Smooth muscle cell of the brain vasculature (primary cell): Measurements from ENCODE around the gene USP28.

Experiments
- DNase-seq: peaks from one replicate; pipeline ENCODE4 v3.0.0-alpha.2; 2012; ENCODE audit warnings: low read depth, low spot score

USP28 gene

DNA sequence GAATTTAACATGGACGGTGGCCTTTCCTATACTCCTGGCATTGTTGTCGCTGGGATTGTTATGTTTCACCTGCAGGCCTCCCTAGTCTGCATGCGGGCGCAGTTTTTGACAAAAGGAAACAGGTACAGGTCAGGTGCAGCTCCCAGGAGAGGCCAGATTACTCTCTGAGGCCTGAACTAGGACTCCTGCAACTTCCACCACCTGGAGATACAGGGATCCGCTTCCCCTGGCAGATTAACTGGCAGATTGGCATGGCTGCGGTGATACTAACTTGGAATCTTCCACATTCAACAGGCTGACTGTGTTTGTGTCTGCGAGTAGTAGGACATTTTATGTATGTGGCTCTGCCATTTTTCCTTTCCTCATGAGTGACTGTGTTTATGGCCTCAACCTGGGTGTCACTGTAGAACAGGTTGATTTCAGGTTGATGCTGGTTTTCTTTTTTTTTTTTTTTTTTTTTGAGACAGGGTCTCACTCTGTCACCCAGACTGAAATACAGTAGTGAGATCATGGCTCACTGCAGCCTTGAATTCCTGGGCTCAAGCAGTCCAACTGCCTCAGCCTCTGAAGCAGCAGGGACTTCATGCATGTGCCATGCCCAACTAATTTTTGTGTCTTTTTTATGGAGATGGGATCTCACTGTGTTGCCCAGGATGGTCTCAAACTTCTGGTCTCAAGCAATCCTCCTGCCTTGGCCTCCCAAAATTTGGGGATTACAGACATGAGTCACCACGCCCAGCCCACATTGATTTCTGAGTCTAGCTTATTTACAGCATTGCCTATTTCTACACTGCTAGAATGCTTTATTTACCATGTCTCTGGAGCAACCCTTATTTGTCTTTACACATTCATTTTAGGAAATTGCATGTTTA lies 1.7 kb upstream of the USP28 start:
- DNase-seq: no peak

DNA sequence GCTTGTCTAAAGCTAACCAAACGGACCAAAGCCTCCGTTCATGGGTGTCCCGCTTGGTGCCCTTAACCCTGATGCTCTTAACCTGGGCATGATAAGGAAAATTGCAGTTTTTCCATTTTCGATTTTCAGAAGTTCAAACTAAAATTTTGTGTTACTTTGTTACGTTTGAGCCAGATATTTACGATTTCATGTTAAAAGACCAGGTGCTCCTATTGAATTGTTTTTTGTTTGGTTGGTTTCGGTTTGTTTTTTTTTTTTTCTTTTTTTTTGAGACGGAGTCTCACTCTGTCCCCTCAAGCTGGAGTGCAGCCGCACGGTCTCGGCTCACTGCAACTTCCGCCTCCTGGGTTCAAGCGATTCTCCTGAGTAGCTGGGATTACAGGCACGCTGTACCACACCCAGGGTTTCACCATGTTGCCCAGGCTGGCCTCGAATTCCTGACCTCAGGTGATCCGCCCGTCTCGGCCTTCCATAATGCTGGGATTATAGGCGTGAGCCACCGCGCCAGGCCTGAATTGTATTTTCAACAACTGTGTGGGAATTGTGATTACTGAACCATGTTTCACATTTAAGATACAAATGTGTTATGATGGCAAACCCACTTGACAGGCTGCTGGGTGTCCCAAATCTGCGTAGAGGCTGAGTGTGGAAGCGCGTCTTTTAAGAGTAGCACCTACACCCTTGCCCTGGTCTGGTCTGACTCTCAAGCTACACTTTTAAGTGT lies 864 bp upstream of the USP28 start:
- no peak for DNase-seq

DNA sequence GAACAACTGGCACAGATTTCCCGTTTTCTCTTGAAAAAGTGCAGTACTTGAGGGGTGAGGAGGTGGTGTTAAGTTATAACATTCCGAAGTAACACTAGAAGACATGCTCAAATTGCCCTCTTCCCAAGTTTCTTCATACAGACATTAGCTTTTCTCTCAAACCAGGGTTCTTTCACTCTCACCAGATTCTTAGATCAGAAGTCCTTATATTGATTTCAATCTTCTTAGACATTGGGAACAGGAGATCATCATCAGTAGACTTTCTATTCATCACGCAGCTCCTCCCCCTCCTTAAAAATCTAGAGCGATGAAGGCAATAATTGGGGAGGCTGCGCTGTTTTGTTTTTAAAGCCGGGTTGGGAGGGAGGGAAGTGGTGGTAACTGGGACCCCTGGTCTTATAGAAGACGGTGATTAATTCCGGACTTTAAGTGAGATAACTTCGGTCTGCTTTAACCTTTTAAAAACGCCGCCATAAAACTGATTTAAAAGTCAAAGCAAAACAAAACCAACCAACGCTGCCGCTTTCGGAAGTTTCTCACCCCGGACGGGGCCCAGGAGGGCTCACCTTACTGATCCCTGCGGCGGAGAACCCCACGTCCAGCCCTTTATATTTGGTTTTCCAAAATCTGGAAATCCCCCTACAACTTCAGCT lies 665 bp downstream of the USP28 start:
- no peak for DNase-seq

DNA sequence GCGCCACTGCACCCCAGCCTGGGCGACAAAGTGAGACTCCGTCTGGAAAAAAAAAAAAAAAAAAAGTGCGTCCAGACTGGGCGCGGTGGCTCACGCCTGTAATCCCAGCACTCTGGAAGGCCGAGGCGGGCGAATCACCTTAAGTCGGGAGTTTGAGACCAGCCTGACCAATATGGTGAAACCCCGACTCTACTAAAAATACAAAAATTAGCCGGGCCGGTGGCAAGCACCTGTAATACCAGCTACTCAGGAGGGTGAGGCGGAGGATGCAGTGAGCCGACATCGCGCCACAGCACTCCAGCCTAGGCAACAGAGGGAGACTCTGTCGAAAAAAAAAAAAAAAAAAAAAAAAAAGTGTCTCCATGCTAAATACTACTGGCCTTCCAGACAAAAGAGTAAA lies 1.3 kb downstream of the USP28 start:
- DNase-seq: no peak

DNA sequence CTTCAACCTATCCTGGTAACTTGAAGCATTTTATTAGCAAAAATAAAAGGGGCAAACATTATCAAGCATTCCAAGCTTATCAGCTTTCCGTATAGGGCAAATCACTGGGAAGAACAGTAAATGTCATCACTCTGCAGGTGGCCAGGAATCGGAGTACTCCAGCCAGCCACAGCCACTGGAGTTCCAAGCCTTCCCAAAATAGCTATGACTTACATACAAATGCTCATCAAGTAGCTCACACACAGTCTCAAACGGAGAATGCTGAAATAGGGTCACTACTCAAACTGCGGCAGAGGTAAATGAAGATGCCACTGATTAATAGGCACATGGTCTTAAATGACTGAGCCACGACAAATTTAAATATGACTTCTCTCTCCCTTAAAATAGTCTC lies 2.1 kb downstream of the USP28 start:
- no peak for DNase-seq

DNA sequence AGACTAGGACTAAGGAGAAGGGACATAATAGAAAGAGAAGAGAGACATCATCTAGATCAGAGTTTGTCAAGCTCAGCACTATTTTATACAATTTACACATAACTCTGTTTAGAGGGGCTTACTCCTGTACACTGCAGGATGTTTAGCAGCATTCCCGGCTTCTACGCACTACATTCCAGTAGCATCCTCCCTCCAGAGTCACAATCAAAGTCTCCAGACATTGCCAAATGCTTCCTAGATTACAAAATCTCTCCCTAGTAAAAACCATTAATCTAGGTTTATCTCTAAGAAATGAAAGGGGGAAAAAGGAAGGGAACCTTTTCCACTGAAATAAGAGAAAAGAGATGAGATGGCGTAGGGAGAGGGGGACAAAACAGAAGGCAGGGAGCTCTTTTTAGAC lies 4.0 kb downstream of the USP28 start:
- no peak for DNase-seq

DNA sequence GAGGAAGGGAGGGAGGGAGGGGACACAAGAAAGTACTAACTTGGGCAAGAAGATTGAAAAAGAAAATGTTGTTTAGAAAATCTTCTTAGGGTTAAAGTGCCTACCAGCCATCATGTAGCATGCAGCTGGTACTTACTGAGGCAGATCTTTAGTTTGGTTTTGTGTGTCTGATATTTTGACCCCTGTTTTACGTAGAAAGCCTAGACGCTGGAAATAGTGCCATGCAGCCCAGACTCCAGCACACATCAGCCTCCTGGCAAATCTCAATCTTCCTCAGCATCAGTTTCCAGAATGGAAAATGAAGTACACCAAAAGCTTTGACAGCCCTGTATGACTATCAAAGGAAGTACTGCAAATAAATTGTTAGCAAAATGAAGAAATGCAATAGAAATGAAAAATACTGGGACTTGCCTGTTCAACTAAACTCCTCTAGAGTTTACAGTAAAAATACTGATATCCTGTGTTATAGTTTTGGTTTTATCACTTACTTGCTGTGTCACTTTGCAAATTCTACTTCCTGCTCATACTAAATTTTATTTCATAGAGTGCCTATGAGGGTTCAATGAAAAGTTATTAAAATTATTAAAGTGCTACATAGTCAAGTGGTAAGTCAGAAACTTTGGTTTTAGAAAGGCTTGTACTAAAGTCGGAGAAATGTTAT lies 7.4 kb downstream of the USP28 start:
- DNase-seq: no peak

DNA sequence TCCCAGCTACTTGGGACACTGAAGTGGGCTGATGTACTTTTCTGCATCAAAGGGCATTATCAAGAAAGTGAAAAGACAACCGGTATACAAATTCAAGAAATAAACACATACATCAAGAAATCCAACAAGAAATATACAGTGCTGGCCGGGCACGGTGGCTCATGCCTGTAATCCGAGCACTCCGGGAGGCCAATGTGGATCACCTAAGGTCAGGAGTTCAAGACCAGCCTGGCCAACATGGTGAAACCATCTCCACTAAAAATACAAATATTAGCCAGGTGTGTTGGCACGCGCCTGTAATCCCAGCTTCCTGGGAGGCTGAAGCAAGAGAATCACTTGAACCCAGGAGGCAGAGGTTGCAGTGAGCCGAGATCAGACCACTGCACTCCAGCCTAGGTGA lies 9.5 kb downstream of the USP28 start:
- no peak for DNase-seq

DNA sequence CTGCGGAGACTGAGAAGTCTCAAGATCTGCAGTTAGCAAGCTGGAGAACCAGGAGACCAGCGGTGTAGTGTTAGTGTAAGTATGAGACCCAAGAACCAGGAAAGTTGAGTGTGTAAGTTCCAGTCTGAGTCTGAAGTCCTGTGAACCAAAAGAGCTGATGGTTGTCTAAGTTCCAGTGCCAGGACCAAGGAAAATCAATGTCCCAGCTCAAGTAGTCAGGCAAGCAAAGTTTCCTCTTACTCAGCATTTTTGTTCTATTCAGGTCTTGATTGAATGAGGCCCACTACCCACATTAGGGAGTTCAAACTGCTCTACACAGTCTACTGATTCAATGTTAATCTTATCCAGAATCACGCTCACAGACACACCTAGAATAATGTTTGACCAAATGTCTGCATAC lies 11.0 kb downstream of the USP28 start:
- DNase-seq: no peak

DNA sequence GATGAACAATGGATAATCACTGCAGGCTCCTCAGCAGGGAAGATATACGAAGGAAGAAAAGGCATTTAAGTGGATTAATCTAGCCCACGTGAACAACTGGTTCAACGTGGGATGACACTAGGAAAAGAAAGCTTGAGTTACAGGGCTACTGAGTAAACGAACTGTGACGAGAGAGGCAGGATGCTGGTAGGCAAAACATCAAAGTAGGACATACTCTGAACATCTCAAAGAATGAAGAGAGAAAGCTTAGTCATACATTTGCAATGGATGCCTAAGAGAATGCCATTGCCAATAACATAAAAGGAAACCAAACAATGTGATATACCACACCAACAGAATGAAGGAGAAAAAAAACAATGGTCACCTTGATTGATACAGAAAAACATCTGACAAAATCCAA lies 12.9 kb downstream of the USP28 start:
- DNase-seq: no peak

DNA sequence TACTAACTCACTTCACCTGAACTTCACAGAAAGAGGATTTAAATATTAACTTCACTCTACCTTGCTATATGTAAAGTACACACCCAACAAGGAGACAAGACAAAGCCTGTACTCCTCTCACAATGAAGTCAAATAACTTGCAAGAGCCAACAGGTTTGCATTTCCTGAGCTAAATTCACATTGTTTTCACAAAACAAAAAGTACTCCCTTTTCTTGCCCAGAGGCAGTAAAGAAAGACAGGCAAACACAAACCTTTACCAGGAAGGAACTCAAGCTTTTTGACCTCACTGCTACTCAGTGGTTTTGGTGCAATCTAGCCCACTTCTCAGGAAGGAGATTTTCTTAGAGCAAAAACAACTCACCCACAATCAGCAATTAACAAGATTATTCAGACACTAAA lies 15.7 kb downstream of the USP28 start:
- DNase-seq: no peak

DNA sequence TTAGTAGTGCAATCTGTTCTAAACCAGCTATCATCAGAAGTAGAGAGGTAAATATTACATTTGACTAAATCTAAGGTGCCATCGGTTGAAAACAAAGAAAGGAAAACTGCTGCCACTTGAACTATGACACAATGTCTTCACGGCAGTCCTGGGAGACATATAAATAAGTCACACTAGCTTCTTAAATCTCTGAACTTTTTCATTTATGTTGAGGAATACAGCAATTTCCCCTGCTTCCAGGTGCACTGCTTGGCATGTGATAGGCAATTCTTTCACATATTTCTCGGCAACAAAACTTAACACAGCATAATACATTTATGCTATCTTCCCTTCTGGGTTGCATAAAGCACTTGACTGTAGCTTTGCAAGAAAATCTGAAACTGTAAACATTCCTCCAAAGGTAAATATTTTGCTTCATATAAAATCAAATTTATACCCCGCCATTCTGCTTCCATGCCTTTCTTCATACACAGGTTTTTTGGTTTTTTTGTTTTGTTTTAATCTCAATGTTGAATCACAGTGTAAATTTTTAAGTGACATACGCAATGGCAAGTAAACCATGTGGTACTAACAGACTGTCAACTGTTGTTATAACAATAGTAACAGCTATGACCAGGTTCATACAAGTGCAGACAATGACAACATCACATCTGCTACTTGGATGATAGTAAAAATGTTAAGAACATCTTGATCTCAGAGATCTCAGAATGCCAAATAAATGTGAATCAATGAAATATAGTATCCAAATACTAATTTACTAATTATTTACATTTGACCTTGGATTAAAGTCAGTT lies 18.2 kb downstream of the USP28 start:
- no peak for DNase-seq

DNA sequence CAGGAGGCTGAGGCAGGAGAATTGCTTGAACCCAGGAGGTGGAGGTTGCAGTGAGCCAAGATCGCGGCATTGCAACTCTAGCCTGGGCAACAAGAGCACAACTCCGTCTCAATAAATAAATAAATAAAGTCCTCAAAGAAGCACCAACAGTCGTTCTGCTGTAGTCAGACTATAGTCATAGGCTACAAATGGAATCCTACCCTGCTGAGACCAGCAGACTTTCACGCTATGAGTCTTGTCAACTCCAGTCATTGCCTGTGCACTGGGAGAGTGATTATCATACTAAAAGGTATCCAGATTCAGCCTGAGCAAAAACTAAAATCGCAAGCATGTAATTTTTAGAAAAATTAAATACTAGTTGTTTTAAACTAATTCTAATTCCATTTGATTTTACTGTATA lies 19.6 kb downstream of the USP28 start:
- DNase-seq: no peak

DNA sequence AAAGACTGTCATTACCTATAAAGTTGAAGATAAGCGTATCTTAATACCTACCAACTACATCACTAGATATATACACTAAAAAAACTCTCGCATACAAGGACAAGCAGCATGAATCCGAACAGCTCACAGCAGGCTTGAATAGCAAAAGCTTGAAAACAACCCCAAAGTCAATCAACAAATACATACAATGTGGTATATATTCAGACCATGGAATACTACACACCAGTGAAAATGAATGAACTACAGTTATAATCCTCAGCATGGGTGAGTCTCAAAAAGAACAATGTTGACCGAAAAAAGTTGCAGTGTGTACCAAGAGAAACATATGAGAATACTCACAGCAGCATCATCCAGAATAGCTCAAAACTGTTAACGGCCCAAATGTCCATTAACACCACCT lies 25.2 kb downstream of the USP28 start:
- DNase-seq: no peak

DNA sequence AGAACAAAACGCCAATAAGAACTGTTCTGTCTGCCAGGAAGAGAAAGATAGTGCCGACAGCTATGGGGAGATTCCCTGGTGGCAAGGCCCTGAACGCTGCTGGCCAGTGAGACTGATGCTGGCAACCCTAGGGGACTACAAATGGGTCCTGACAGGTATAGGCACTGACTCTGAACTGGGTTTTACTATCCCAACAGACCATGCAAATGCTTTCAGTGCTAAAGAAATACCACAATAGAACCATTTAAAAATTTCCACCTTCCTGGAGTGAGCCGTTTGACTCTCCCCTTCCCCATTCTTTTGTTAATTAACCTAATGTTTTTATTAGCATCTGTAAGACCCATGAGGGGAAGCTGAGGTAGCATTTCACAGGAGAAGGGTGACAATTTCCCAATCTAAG lies 25.7 kb downstream of the USP28 start:
- no peak for DNase-seq

DNA sequence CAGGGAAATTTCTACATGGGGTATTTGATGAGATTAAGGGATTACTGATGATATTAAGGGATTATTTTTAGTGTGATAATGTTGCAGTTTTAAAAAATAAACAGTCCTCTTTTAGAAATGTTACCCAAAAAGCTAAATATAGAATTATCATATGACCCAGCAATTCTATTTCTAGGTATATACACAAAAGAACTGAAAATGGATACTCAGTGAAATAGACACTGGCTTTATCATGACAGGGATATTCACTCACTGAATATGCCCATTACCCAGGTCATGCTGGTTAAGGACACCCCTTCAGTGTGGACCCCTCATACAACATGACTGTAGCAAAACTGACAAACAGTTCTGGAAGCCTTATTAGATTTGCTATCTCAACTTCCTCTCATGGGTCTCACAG lies 27.8 kb downstream of the USP28 start:
- DNase-seq: no peak

DNA sequence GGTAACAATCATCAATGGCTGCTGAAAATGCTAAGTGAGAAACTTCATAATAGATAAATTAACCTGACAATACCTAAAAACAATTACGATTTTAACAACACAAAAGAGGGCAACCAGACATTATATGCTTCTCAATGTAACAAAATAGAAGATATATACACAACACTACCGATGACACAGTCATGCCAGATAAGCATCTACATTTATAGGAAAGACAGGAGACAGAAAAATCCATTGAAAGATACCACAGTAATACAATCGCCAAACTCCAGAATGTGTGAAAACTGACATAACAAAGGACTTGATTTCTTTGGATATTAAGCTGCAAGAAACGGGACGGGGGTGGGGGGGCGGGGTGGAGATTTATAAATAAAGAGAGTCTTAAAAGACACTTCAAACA lies 28.3 kb downstream of the USP28 start:
- no peak for DNase-seq

DNA sequence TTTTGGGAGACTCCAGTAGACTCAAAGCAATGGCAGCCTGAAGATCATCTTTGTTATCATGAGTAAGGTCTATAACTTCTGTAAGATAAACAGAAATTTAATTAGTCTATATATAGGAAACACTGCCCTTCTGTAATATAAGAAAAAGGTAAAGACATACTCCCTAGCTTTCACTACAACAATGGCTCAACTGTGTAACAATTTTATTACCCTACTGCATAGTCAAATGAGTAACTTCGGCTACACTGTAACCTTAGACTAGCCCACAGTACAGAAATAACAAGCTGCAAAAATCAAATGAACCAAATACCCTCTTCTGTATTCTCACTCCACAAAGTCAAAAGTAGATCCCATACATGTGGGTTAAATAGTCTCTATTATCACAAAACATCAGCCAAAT lies 33.7 kb downstream of the USP28 start:
- no peak for DNase-seq

DNA sequence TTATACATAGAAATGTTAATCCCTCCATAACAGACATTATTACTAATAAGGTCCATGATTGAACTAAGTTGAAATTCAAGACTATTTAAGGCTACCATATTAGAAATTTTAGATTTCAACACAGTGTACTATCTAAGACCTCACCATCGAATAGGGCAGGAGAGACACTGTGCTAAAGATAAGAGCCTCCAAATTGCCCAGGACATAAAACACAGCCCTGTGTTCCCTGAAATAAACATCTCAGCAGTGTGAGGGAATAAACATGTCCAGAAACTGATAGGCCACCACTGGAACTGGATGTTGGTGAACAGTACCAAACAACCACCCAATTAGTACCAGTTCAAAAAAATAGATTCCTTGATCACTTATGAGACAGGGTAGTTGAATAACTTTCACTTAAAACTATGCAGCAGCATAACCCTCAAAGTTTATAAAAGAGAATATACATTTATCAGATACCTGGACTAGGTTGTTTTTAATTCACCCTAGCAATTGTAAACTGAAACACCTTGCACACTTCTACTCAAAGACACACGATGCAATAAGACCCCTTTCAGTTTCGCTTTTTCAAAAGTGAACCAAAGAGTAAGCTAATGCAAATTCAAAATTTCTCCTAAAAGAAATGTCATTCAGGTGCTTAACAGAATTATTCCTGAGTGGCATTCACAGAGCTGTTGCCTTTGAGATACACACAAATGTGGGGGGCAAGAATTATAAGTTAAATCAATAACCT lies 34.3 kb downstream of the USP28 start:
- no peak for DNase-seq

DNA sequence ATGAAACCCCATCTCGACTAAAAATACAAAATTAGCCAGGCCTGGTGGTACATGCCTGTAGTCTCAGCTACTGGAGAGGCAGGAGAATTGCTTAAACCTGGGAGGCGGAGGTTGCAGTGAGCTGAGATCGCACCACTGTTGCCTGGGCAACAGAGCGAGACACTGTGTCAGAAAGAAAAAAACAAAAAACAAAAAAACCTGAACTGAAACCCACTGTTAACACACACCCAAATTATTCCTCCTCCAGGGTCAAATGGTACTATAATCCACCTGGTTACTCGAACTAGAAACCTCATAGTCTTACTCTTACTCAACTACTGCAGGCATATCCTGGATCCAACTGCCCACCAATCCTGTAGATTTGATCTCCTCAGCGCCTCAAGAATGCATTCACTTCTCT lies 35.5 kb downstream of the USP28 start:
- DNase-seq: no peak

DNA sequence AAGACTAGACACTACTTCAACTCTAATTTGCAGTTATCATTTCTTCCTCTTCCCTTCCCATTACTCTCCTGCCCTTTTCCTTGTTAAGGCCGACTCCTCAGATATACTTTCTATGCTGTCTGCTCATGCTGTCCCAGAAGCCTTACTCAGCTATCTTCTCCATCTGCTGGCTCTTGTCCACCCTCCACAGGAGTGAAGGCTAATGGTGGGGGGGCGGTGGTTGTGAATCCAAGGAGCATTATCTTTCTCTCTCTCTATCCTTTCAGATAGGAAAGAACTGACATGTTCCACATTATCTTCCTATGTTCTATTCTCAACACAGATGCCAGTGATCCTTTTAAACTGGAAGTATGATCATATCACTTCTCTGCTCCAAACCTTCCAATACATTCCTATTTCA lies 37.4 kb downstream of the USP28 start:
- DNase-seq: no peak
